GM21390 (cell line): ENCODE data around the gene PEAK1.

ENCODE experiments used
- ATAC-seq: cut with Tn5 transposase; IDR thresholded peaks from one replicate; pipeline ENCODE4 v1.9.1; 2021; ENCODE audit not compliant: unreplicated experiment

The PEAK1 gene

DNA sequence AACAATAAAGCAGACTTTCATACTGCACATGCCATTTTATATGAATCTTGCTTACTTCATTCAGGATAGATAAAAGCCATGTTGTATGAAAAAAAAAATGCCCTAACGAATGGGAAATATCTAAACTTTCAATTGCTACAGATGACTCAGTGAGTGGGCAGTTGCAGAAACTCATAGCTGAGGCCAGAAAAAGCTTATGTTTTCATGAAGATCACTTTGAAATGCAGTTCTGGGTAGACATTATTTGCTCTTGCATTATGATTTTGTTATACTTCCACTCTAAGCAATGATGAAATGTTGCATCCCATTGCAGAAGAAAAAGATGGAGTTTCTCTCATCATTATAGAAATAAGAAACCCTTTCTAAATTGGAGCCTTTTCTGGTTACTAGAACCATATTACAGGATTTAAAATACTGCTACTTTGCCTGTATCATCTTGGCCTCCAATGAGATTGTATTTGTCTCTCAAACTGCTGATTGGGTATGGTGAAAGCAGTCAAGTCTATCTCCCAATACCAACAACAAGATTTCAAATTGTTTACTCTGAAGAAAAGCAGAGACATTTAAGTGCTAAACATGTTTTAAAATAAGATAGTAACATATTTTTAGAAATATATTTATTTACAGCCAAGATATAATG lies 17.0 kb downstream of the PEAK1 start:
- no peak for ATAC-seq

DNA sequence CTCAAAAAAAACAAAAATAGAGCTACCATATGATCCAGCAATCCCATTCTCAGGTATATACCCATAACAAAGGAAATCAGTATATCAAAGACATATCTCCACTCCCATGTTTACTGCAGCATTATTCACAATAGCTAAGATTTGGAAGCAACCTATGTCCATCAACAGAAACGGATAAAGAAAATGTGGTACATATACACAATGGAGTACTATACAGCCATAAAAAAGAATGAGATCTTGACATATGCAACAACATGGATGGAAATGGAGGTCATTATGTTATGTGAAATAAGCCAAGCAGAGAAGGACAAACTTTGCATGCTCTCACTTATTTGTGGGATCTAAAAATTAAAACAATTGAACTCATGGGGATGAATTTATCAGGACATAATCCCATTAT lies 19.6 kb downstream of the PEAK1 start:
- no peak for ATAC-seq

DNA sequence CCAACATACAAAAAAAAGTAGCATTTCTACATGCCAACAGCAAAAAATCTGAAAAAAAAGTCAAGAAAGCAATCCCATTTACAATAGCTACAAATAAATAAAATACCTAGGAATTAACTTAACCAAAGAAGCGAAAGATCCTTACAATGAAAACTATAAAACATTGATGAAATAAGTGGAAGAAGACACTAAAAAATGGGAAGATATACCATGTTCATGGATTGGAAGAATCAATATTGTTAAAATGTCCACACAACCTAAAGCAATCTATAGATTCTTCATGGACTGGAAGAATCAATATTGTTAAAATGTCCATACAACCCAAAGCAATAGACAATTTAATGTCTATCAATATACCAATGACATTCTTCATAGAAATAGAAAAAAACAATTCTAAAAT lies 21.0 kb downstream of the PEAK1 start:
- ATAC-seq = no peak

DNA sequence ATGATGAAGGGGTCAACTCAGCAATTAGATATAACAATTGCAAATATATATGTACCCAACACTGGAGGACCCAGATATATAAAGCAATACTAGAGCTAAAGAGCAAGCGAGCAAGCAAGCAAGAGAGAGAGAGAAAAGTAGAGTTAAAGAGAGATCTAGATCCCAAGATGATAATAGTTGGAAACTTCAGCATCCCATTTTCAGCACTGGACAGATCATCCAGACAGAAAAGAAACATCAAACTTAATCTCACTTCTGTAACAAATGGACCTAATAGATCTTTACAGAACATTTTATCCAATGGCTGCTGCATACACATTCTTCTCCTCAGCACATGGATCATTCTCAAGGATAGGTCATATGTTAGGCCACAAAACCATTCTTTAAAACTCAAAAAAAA lies 23.2 kb downstream of the PEAK1 start:
- no peak for ATAC-seq

DNA sequence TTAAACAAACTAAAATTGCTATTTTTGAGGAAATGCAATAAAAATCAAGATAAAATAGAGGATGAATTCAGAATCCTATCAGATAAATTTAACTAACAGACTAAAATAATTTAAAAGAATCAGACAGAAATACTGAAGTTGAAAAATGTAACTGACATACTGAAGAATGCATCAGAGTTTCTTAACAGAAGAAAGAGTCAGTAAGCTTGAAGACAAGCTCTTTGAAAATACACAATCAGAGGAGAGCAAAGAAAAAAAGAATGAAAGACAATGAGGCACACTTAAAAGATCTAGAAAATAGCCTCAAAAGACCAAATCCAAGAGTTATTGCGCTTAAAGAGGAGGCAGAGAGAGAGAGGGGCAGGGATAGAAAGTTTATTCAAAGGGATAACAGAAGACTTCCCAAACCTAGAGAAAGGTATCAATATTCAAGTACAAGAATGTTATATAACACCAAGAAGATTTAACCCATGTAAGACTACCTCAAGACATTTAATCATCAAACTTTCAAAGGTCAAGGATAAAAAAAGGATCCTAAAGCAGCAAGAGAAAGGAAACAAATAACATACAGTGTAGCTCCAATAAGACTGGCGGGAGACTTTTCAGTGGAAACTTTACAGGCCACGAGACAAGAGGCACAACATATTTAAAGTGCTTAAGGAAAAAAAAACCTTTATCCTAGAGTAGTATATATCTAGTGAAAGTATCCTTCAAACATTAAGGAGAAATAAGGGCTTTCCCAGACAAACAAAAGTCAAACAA lies 24.7 kb downstream of the PEAK1 start:
- no peak for ATAC-seq

DNA sequence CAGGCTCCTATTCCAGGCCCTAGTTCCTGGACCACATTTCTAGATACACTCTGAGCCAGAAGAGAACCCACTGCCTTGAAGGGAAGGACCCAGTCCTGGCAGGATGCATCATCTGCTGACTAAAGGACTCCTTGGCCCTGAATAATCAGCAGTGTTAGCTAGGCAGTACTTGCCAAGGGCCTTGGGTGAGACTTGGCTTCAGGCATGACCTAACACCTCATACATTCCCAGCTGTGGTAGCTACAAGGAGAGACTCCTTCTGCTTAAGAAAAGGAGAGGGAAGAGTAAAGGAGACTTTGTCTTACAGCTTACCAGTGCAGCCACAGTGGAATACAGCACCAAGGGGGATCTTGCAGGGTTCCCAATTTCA lies 26.4 kb downstream of the PEAK1 start:
- no peak for ATAC-seq

DNA sequence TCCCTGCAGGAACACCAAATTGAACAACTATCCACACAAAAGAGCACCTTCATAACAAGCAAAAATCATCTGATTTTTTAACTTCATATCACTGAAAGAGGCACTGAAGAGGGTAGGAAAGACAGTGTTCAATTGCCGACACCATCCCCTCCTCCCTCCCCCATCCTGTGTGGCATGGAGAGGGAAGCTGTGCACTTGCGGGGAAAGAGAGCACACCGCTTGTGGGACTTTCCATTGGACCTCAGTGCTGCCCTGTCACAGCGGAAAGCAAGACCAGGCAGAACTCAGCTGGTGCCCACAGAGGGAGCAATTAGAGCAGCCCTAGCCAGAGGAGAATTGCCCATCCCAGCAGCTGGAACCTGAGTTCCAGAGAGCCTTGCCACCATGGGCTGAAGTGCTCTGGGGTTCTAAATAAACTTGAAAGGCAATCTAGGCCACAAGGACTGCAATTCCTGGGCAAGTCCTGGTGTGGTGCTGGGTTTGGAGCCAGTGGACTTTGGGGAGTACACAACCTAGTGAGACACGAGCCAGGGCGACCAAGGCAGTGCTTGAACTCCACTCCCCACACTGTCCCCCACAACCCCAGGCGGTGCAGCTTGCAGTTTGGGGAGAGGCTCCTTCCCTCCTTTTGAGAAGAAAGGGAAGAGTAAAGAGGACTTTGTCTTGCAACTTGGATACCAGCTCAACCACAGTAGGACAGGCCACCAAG lies 27.0 kb downstream of the PEAK1 start:
- no peak for ATAC-seq

DNA sequence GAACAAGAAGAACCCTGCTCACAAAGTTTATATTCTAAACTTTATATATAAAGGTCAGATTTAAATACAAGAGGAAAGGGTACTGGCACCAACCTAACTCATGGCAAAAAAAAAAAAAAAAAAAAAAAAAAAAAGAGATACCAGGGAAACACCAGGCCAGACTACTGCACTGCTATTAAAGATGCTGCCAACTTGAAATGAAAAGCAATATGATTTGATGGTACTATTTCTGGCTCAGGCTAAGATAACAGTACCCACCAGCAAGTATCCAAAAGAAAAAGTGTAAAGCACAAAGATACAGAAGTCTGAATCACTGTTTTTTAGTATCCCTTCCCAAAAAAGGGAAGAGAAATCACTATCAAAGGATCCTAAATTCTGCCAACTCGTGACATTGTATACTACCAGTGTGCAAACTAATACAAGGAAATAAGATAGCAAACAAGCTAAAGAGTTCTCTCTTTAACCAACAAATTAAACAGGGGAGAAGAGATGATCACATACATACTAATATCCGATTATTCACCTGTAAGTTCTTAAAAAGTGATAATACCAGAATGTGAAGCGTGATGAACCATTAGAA lies 28.4 kb downstream of the PEAK1 start:
- no peak for ATAC-seq

DNA sequence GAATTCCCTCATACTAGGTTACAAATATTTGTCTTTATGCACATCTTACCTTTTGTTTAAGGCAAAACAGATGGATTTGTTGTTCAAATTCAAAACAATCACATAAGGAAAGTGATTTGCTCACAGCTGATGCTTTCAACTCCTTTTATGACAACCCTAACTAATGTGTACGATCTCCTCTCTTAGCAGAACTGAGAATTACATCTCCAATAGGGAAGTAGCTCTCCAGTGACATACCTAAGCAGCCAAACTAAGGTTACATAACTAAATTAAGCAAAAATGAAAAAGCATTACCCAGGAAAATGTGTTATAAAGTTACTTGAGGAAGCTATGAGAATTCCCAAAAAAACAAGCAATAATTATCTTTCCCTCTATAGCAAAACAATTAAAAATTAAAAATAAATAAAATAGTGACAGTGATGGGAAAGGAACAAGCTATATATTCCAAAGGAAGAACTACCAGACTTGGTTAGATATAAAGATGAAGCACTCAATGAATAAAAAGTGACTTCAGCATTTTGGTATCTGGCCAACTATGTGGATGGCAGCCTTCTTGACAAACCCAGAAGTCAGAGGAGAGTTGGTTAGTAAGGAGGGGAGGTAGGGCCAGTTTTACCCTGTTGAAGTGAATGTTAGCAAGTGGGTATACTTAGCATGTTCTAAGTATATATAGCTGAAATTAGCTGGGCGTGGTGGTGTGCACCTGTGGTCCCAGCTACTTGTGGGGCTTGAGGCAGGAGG lies 32.4 kb downstream of the PEAK1 start:
- ATAC-seq = no peak

DNA sequence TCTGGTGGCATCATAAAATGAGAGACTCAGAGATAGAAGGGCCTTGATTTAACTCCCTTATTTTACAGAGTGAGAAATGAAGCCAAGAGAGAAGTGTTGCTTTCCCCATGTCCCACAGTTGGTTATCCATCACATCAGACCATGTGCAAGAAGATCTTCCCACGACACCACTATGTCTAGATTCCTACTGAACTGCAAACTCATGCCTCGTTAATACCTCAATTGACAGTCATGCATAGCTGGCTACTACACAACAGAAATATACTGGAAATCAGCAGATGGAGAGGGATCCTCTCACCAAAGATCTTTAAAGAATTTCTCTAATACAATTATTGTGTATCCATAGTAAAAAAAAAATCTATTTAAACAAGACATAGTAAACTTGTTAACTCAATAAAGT lies 33.3 kb downstream of the PEAK1 start:
- no peak for ATAC-seq

DNA sequence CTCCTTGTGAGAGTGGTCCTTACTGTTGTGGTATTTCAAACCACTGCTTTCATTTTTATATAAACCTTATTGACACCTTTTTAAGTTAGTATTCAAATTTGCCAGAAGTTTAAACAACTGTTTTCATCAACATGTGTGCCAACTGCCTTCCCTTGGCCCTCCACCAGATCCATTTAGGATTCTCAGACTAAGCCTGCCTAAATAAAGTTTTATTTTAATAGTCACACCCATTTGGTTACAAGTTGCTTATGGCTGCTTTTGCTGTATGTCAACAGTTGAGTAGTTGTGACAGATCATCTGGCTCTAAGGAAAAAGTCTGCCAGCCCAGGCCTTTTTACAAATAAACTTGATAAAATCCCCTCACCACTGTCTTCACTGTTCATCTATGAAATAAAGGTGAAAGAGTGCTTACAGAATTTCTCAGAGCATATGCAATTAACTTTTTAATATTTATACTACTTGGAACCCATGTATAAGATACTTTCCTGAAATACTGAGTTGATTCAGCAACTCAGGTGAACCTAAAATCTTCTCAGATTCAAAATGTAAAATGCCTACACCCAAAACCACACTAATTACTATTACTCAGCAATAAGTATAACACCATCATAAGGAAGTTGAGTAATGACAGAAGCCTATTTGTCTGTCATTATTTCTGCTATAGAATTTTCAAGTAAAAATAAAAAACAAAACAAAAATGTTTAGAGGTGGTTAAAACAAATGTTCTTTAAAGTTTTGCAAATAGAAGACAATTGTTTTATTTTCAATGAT lies 35.1 kb downstream of the PEAK1 start:
- ATAC-seq = no peak

DNA sequence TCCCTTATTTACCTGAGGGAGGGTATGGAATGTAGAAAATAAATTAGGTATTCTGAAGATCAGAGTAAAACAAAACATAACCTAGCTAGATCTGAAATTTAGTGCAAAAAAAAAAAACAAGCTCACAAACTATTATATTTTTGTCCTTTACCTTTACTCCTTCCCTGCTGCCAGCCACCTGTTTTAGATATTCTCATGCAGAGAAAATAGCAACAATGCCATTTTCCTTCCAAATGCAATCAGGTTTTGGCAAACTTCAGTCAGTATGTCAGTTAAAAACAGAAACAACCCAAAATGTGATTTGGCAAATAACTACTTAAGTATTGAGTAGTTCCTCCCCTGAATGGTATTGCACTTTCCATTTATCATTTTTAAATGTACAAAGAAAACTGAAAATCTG lies 35.8 kb downstream of the PEAK1 start:
- no peak for ATAC-seq

DNA sequence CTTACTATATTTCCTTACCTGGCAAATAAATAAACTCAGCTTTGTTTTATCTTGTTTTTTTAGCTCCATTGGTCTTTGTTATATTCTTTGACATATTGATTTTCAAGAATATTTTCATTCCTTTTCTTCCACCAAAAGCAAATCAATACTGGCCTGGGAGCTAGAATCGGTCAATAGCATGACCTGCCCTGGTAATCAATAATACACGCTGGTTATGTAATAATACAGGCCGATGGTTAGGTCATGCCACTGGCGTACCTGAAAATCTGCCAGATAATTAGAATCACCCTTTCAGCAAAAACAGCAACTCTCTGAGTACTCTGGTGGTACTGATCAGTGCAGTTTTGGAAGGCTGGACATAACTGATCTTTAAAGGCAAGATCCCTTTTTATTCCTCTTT lies 39.9 kb downstream of the PEAK1 start:
- no peak for ATAC-seq

DNA sequence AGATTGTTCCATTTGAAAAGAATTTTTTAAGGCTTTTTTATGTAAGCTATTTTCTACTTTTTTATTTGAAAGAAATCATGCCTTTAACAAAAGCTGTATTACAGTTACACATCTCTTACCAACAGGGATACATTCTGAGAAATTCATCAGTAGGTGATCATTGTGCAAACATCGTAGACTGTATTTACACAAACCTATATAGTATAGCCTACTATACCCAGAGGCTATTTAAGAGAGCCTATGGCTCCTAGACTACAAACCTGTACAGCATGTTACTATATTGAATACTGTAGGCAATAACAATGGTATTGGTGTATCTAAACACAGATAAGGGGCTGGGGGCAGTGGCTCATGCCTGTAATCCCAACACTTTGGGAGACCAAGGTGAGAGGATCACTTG lies 43.1 kb downstream of the PEAK1 start:
- no peak for ATAC-seq

DNA sequence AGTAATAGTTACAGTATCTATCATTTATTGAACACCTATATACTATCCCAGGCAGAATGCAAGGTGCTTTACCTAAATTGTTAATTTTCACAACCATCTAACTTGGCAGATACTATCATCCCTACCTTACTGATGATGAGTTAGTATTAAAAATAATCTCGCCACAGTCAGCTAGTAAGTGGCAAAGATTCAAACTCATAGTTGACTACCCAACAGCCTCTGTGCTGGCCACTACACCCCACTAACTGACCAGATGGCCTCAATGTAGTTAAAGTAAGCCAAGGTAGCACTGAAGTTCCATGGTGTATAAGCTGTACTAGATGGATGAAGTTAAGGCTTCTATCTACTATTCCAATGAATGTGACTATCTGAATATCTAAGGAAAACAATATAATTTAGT lies 44.8 kb downstream of the PEAK1 start:
- ATAC-seq = no peak

DNA sequence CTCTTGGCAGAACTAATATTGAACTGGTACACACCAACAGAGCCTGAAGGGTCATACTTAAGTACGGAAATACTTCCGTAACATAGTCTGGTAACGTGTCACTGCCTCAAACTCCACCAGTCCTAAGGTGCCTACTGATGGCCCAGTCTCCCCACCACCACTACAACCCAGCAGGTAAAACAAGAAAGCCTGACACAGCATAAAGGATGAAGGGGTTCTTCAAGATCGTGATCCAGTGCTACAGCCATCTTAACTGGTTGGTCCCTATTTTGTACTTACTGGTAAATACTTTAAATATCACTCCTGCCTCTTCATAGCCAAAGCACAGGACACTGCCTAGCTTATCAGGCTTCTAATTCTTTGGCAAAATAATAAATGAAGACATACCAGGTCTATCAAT lies 46.5 kb downstream of the PEAK1 start:
- ATAC-seq = no peak

DNA sequence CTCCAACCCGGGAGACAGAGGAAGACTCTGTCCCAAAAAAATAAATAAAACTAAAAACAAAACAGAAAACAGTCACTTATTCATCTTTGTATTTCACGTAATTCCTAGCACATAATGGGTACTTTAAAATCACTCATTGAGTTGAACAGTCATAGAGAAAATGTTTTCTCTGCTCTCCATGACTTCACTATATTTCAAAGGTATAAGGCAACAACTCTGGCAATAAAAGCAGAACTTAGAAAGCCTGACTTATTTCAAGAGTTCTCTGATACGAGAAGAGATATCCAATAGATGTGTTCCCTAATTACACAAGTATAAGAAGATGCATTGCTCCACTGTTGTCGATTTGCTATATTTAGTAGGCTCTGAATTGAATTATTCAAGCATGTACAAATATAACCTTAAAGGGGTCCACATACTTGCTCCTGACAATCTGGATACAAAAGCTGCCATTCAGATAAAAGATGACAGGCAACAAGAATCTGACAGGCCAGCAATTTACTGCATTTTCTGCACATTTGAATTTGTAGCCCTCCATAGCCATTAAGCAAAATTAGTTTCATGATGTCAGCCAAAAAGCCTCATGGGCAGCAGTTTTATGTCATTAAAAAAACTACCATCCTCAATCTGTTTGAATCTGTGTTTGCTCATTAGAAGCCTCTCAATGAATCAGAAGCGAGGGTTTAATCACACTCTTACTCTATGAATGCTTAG lies 47.9 kb downstream of the PEAK1 start:
- no peak for ATAC-seq

DNA sequence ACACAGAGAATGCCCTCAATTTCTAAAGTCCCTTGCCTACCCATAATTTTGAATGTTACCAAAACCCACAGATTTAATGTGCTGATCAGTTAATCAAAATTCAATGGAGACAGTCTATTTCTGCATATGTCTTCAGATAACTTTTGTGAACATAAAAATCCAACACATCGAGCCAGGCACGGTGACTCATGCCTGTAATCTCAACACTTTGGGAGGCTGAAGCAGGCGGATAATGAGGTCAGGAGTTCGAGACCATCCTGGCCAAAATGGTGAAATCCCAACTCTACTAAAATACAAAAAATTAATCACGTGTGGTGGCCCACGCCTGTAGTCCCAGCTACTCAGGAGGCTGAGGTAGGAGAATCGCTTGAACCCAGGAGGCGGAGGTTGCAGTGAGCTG lies 49.3 kb downstream of the PEAK1 start:
- ATAC-seq = no peak

DNA sequence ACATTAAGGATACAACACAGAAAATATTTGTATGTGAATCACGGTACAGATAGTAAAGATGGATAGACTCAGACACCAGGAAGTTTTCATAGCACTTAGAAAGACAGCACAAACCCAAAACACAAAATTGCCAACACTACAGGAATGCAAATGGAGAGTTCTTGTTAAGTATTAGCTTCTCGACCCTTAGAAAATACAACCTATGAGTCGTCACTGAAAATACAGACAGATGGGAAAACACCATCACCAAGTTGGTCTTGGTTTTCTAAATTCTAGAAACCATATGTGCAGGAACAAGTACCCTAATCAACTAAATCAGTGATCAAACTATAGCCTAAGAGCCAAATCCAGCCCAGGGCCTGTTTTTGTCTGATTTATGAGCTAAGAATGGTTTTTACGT lies 50.7 kb downstream of the PEAK1 start:
- no peak for ATAC-seq

DNA sequence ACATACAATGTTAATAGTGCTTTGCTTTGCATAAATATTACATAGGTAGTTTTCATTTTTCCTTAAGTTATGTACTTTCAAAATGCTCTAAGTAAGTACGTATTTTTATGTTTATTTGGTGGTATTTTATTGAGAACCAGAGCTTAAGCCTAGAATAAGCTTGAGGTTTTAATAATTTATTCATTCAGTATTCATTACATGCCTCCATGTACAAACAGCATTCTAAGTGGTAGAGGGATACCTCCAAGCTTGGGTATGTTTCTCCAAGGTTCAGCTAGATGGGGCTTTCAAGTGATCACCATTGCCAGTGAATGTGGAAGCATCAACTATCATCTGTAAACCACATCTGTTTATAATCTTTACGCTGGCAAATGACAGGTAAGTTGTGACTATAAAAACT lies 52.3 kb downstream of the PEAK1 start:
- no peak for ATAC-seq
